ENCODE measurements around the gene VPS4A. TPM values are rescaled to one million over a fixed set of nuclear protein-coding genes. Genes with fewer than 3 reads are reported as not detected.

VPS4A gene
- total and polyA plus RNA-seq, 2 of the 4 experiments (the other 2 are of a cell fraction) = 23.3 to 25.2 TPM

- H3K27ac ChIP-seq (ENCODE audit: insufficient read depth, low read length) = peak overlapping the region; percentile 65
- H3K4me3 ChIP-seq (ENCODE audit: insufficient read depth, low read depth, low read length) = peak overlapping the region; percentile 69
- TF ChIP-seq CTCF (conservative IDR thresholded peaks at IDR 0.05; ENCODE audit: low read depth, low read length) = no peak
- no peak for TF ChIP-seq RCOR1 (IDR thresholded peaks at IDR 0.05; ENCODE audit: insufficient replicate concordance, low read length)
- TF ChIP-seq, protein P1, sequence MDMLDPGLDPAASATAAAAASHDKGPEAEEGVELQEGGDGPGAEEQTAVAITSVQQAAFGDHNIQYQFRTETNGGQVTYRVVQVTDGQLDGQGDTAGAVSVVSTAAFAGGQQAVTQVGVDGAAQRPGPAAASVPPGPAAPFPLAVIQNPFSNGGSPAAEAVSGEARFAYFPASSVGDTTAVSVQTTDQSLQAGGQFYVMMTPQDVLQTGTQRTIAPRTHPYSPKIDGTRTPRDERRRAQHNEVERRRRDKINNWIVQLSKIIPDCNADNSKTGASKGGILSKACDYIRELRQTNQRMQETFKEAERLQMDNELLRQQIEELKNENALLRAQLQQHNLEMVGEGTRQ (IDR thresholded peaks at IDR 0.05; ENCODE audit: low read depth, low read length) = no peak
- no peak for TF ChIP-seq MXI1 (IDR thresholded peaks at IDR 0.05; ENCODE audit: borderline replicate concordance, low read depth, low read length)
- no peak for TF ChIP-seq POLR2A (IDR thresholded peaks at IDR 0.05; ENCODE audit: low read depth, low read length)
- no peak for TF ChIP-seq MAZ (IDR thresholded peaks at IDR 0.05; ENCODE audit: borderline replicate concordance, low read depth, low read length)
- TF ChIP-seq CEBPB (IDR thresholded peaks at IDR 0.05; ENCODE audit: low read depth, low read length) = no peak
- no peak for TF ChIP-seq SMC3 (IDR thresholded peaks at IDR 0.05; ENCODE audit: low read depth, low read length)
- TF ChIP-seq RAD21 (IDR thresholded peaks at IDR 0.05; ENCODE audit: low read length) = no peak
- no peak for TF ChIP-seq FOS (IDR thresholded peaks at IDR 0.05; ENCODE audit: low read depth, low read length)
- TF ChIP-seq MAFK (IDR thresholded peaks at IDR 0.05; ENCODE audit: low read depth, low read length) = no peak
- no peak for TF ChIP-seq RFX5 (IDR thresholded peaks at IDR 0.05; ENCODE audit: low read depth, low read length)
- no peak for TF ChIP-seq CHD1 (IDR thresholded peaks at IDR 0.05; ENCODE audit: low read depth, low read length)
- peaks cover 19% of the 10 kb centered on the region for H3K36me3 ChIP-seq (ENCODE audit: control insufficient read depth, insufficient read depth, low read length)
- H2BK120ac ChIP-seq (ENCODE audit: low read depth, low read length) = no peak overlapping the region
- no peaks in the 10 kb centered on the region for H3K9me3 ChIP-seq (ENCODE audit: control insufficient read depth, insufficient read depth, low read length)
- POLR2A ChIA-PET (ENCODE audit: unreplicated experiment) = no interaction called here
- no peaks in the 10 kb centered on the region for H3K9me1 ChIP-seq (ENCODE audit: insufficient read depth, low read length)
- in situ Hi-C loops (cut with MboI; ENCODE audit: low sequenced_read_pairs) = no loop called here
- H4K8ac ChIP-seq (ENCODE audit: low read depth in 2 of 2, low read length in 2 of 2) = peak overlapping the region; percentile 70 to 84
- H3K56ac ChIP-seq (ENCODE audit: extremely low read depth, insufficient read depth, low read length) = peak overlapping the region; percentile 63
- H2BK5ac ChIP-seq (ENCODE audit: low read depth, low read length, poor library complexity, severe bottlenecking) = peak overlapping the region; percentile 20
- peak overlapping the region; percentile 90 for H3K4ac ChIP-seq (ENCODE audit: low read depth, low read length)
- dilution Hi-C loops (cut with HindIII; ENCODE audit: low sequenced_read_pairs, unreplicated experiment) = no loop called here
- H3K4me1 ChIP-seq (ENCODE audit: control insufficient read depth, insufficient read depth, low read length) = peaks cover 4% of the 10 kb centered on the region
- H3K4me2 ChIP-seq (ENCODE audit: low read depth, low read length) = peak overlapping the region; percentile 95
- H4K20me1 ChIP-seq (ENCODE audit: insufficient read depth, low read length) = no peaks in the 10 kb centered on the region
- intact Hi-C loops (cut with micrococcal nuclease) = no loop called here
- H3K14ac ChIP-seq (replicated peaks; ENCODE audit: low read depth, low read length) = peak overlapping the region; percentile 77
- peak overlapping the region; percentile 78 for H3K9ac ChIP-seq (ENCODE audit: low read depth, low read length)
- H4K5ac ChIP-seq (ENCODE audit: low read depth, low read length) = peak overlapping the region; percentile 32; the same call in 1 of the 2 replicates
- BruUV-seq (replicated peaks) = TSS peak; percentile 55
- peak overlapping the region; percentile 97 for H2AK9ac ChIP-seq (replicated peaks; ENCODE audit: low read depth, low read length, poor library complexity)
- H3K18ac ChIP-seq (ENCODE audit: low read depth, low read length) = no peak overlapping the region
- peak overlapping the region; percentile 84 for H2AK5ac ChIP-seq (ENCODE audit: low read depth, low read length)
- peak overlapping the region; percentile 98 for H2AFZ ChIP-seq (replicated peaks; ENCODE audit: low read length, poor library complexity)
- H3K79me1 ChIP-seq (ENCODE audit: low read depth in 1 of 2, low read length in 2 of 2) = peaks cover 25 to 52% of the 10 kb centered on the region in 2 experiments
- H3K23ac ChIP-seq (ENCODE audit: low read depth, low read length) = peak overlapping the region; percentile 91
- peak; percentile 24 for DNase-seq
- no peak for ATAC-seq (ENCODE audit: low read depth)
- 3% methylated on average over 5 of the region's 16 CpGs; no CpG with 5 or more reads in 1 of the 2 experiments for WGBS, 2 experiments (ENCODE audit: extremely low coverage in 2 of 2, insufficient read length in 1 of 2)
- no peak overlapping the region for H2BK20ac ChIP-seq (ENCODE audit: low read depth, low read length)
- H2BK15ac ChIP-seq (ENCODE audit: low read depth, low read length) = no peak overlapping the region
- CTCF ChIA-PET = no interaction called here
- peak overlapping the region; percentile 72 for H4K91ac ChIP-seq (ENCODE audit: insufficient read depth, low read depth, low read length)
- no peaks in the 10 kb centered on the region for H3K27me3 ChIP-seq (ENCODE audit: control insufficient read depth, insufficient read depth, low read length)
These were observed 29.0 kb downstream of the VPS4A start for GRCh38 chr16:69340095-69340644.

All from IMR-90 (cell line).